RPMI7951 (cell line): ENCODE data around the gene NUBPL. TPM values are rescaled to one million over a fixed set of nuclear protein-coding genes. Genes with fewer than 3 reads are reported as not detected.
A peak's percentile ranks its signal among the peaks of the same experiment; 100 is the strongest.
"Not testable (repeated sequence)": the region's sequence is repeated elsewhere in the genome, so short reads cannot be mapped to it uniquely, and the experiment has no call there.

ENCODE experiments used
- DNase-seq: peaks from one replicate; pipeline ENCODE4 v3.0.0-alpha.2; 2012; ENCODE audit warnings: low read depth
- total RNA-seq: library from RNA; depleted of rRNA; stranded (reverse); fragments of >200 nt; shearing (Covaris generic); gene quantifications from 2 replicates; pipeline ENCODE4 v1.2.3, GENCODE V29; 2014

NUBPL gene
- total RNA-seq, 1 experiment from 2014 or later = 14.1 TPM

DNA sequence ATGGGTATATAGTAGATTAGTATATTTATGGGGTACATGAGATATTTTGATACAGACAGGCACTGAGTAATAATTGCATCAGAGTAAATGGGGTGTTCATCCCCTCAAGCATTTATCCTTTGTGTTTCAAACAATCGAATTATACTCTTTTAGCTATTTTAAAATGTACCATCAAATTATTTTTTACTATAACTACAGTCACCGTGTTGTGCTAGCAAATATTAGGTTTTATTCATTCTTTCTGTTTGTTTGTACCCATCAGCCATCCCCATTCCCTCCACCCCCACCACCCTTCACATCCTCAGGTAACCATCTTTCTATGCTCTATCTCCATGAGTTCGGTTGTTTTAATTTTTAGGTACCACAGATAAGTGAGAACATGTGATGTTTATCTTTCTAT lies 115.8 kb downstream of the NUBPL start:
- no peak for DNase-seq

DNA sequence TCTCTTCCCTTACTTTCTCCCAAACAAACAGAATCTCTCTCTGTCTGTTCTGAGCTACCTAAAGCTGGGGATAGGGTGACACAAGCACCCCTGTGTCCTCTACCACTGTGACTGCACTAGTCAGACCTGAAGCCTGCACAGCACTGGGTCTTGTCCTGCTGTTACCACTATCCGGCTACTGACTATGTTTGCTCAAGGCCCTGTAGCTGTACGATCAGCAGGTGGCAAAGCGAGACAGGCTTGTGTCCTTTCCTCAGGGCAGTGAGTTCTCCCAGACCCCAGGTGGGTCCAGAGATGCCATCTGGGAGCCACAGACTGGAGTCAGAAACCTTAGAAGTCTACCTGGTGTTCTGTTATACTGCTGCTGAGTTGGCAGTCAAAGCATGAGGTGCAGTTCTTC lies 116.4 kb downstream of the NUBPL start:
- no peak for DNase-seq

GRCh38 chr14:31678421-31679249 lies 117.4 kb downstream of the NUBPL start:
- no peak for DNase-seq

DNA sequence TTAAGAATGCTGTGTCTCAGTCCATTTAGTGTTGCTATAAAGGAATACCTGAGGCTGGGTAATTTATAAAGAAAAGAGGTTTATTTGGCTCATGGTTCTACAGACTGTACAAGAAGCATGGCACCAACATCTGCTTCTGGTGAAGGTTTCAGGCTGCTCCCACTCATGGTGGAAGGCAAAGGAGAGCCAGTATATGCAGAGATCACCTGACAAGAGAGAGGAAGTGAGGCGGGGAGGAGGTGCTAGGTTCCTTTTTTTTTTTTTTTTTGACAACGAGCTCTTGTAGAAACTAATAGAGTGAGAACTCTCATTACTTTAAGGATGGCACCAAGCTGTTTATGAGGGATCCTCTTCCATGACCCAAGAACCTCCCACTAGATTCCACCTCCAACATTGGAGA lies 121.6 kb downstream of the NUBPL start:
- no peak for DNase-seq

DNA sequence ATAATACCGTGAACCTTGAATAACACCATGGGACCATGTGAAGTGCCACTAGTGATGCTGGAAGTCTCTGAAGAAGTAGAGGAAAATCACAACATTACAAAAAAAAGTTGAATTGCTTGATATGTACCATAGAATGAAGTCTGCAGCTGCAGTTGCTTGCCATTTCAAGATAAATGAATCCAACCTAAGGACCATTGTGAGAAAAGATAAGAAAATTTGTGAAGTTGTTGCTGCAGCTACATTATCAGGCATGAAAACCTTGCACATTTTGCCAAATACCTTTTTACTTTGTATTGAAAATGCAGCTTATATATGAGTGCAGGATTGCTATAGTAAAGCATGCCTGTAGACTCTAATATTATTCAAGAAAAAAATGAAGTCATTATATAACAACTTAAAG lies 126.5 kb downstream of the NUBPL start:
- no peak for DNase-seq

GRCh38 chr14:31690056-31690455 lies 128.9 kb downstream of the NUBPL start:
- DNase-seq = no peak

DNA sequence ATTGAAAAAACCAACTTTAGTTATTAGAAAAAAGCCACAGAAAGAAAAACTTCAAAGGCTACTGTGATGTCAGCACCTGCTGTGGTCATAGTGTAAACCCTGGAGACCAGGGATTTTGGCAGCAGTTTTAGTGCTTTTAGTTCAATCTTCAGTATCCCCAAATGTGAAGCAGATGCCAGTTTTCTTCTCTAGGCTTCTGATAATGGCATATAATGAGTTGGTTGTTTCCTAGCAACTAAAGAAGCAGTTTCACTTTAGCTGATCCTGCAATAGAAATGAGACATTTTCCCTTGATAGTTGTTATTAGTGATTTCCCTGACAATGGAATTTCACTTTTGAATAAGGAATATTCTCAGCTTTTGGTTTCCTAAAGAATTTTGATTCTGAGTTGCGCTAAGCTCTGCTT lies 131.2 kb downstream of the NUBPL start:
- DNase-seq = peak; percentile 57

- DNase-seq = no peak
Measured at GRCh38 chr14:31696378-31696777, 135.2 kb downstream of the NUBPL start.

DNA sequence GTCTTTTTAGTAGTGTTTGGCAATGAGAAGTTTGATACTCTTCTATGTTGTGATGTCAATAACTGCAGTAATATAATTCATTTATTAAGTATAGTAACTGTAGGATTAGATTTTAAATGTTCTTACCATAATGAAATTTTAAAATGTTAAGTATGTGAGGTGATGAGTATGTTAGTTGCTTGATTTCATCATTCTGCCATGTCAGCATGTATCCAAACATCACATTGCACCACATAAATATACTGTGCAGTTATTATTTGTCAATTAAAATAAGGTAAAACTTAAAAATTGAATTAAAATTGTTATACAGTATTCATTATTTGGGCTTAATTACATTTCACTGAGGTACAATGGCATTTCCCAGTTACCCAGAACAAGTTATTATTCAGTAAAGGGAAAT lies 138.6 kb downstream of the NUBPL start:
- no peak for DNase-seq

DNA sequence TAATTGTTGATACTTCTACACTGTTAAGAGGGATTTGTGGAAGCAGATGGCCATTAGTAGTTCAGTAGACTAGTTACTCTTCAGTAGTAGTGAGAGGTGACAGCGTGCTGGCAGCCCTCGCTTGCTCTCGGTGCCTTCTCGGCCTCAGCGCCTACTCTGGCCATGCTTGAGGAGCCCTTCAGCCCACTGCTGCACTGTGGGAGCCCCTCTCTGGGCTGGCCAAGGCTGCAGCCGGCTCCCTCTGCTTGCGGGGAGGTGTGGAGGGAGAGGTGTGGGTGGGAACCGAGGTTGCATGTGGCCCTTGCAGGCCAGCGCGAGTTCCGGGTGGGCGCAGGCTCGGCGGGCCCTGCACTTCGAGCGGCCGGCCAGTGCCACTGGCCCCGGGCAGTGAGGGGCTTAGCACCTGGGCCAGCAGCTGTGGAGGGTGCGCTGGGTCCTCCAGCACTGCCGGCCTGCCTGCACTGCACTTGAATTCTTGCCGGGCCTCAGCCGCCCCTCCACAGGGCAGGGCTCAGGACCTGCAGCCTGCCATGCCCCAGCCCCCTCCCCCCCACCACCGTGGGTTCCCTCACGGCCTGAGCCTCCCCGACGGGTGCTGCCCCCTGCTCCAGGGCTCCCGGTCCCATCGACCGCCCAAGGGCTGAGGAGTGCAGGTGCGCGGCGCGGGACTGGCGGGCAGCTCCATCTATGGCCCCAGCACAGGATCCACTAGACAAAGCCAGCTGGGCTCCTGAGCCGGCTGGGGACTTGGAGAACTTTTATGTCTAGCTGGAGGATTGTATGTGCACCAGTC lies 139.3 kb downstream of the NUBPL start:
- no peak for DNase-seq

- DNase-seq = no peak
Measured at GRCh38 chr14:31702130-31702529, 140.9 kb downstream of the NUBPL start.

DNA sequence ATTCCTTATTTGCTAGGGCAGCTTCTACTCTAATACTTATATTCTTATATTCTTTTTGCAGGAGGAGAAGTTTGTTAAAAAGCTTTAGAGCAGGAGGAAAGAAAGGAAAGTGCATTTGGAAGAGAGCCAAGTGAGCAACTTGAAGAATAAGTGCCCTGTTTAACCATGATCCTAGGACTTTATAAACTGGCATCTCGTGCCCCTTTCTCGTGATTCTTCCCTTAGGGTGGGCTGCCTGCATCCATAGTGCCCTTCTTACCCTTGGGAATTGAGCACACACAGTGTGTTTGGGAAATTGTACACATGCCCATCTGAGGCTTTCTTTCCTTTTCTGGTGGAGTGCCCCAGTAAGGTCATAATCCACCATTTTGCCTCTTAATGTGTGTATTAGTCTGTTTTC lies 141.9 kb downstream of the NUBPL start:
- no peak for DNase-seq

- DNase-seq = no peak
Measured at GRCh38 chr14:31705731-31706130, 144.5 kb downstream of the NUBPL start.

- DNase-seq = not testable (repeated sequence)
Measured at GRCh38 chr14:31708661-31709060, 147.5 kb downstream of the NUBPL start.

- DNase-seq = no peak
Measured at GRCh38 chr14:31712244-31713127, 151.3 kb downstream of the NUBPL start.

GRCh38 chr14:31716208-31716607 lies 155.0 kb downstream of the NUBPL start:
- no peak for DNase-seq

- DNase-seq = no peak
Measured at GRCh38 chr14:31717294-31718085, 156.3 kb downstream of the NUBPL start.

DNA sequence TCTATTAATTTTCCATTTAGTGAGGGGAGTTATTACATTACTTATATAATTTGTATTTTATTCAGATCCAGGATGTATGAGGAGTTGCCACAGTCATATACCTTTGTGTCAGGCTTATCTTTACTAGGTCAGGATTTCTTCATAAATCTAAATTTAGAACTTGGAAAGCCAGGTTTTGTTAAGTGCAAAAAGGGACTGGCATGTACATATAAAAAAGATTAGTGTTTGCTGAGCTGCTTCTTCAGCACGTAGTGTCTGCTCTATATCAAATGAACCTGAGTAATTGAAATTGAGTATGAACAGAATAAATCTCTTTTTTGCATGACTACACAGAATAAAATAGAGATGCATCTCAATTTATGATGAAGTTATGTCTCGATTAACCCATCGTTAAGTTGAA lies 157.4 kb downstream of the NUBPL start:
- no peak for DNase-seq

DNA sequence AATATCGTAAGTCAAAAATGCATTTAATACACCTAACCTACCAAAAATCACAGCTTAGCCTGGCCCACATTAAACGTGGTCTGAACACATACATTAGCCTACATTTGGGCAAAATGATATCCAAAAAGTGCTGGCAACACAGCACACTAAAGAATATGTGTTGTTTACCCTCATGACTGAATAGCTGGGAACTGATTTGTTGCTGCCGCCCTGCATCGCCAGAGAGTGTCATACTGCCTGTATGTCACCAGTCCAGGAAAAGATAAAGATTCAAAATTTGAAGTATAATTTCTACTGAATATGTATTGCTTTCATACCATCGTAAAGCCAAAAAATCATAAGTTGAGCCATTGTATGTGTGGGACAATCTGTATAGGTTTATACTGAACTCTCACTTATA lies 157.8 kb downstream of the NUBPL start:
- no peak for DNase-seq

DNA sequence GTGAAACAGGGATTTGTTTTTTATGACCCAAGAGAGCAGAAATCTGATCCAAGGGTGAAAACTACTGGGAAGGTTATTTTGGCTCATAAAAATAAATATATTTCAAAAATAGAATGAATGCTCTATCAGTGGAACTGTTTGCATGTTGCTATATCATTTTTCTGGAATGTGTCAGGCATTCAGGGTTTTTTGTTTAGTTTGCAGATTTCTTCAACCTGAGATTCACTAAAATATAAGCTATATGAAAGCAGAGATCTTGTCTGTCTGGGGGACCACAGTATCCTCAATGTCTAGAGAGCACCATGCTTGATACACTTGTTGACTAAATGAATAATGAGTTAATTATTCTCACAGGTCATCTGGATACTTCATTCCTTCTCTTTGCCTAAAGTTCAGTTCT lies 165.1 kb downstream of the NUBPL start:
- no peak for DNase-seq

GRCh38 chr14:31727797-31728196 lies 166.6 kb downstream of the NUBPL start:
- DNase-seq = no peak
